GM21528 (cell line): ENCODE results near the gene CNTN4.

ENCODE experiments used
- ATAC-seq: cut with Tn5 transposase; IDR thresholded peaks from one replicate; pipeline ENCODE4 v1.9.1; 2021; ENCODE audit warnings: mild to moderate bottlenecking, moderate library complexity; ENCODE audit not compliant: unreplicated experiment, low FRiP score

The CNTN4 gene

GRCh38 chr3:2837239-2837638 lies 738.6 kb downstream of the CNTN4 start:
- ATAC-seq: no peak

GRCh38 chr3:2837910-2838309 lies 739.2 kb downstream of the CNTN4 start:
- ATAC-seq: no peak

GRCh38 chr3:2838546-2839157 lies 740.0 kb downstream of the CNTN4 start:
- no peak for ATAC-seq

GRCh38 chr3:2839876-2840275 lies 741.2 kb downstream of the CNTN4 start:
- ATAC-seq: no peak

- no peak for ATAC-seq
Observed at GRCh38 chr3:2847062-2847841, 748.6 kb downstream of the CNTN4 start.

- no peak for ATAC-seq
Observed at GRCh38 chr3:2849092-2849491, 750.4 kb downstream of the CNTN4 start.

- no peak for ATAC-seq
Observed at GRCh38 chr3:2850701-2851100, 752.0 kb downstream of the CNTN4 start.

- ATAC-seq: no peak
Observed at GRCh38 chr3:2851361-2851760, 752.7 kb downstream of the CNTN4 start.

GRCh38 chr3:2851835-2852234 lies 753.2 kb downstream of the CNTN4 start:
- no peak for ATAC-seq

GRCh38 chr3:2853651-2854050 lies 755.0 kb downstream of the CNTN4 start:
- no peak for ATAC-seq

- ATAC-seq: no peak
Observed at GRCh38 chr3:2856138-2857133, 757.8 kb downstream of the CNTN4 start.

GRCh38 chr3:2860626-2861025 lies 762.0 kb downstream of the CNTN4 start:
- no peak for ATAC-seq

GRCh38 chr3:2861120-2861519 lies 762.5 kb downstream of the CNTN4 start:
- ATAC-seq: no peak

- ATAC-seq: no peak
Observed at GRCh38 chr3:2861920-2862319, 763.3 kb downstream of the CNTN4 start.

- no peak for ATAC-seq
Observed at GRCh38 chr3:2862366-2862765, 763.7 kb downstream of the CNTN4 start.

- no peak for ATAC-seq
Observed at GRCh38 chr3:2863127-2863526, 764.5 kb downstream of the CNTN4 start.

GRCh38 chr3:2869905-2870304 lies 771.2 kb downstream of the CNTN4 start:
- ATAC-seq: no peak

GRCh38 chr3:2870724-2871333 lies 772.2 kb downstream of the CNTN4 start:
- no peak for ATAC-seq

- ATAC-seq: no peak
Observed at GRCh38 chr3:2872884-2873283, 774.2 kb downstream of the CNTN4 start.

GRCh38 chr3:2873986-2874385 lies 775.3 kb downstream of the CNTN4 start:
- no peak for ATAC-seq

GRCh38 chr3:2875699-2876098 lies 777.0 kb downstream of the CNTN4 start:
- ATAC-seq: no peak
